WERI-Rb-1 (cell line): ENCODE data around the gene EME2.

Experiments used
- DNase-seq: peaks from one replicate; pipeline ENCODE4 v3.0.0-alpha.2; 2020
- H3K27ac ChIP-seq: fragments of 250-450 bp; sonication (Bioruptor Pico); 2 replicates; pipeline ENCODE4 v1.5.1; 2020; ENCODE audit warnings: mild to moderate bottlenecking, moderate library complexity
- H3K27me3 ChIP-seq: fragments of 250-450 bp; sonication (Bioruptor Pico); 2 replicates; pipeline ENCODE4 v1.5.1; 2021; ENCODE audit warnings: mild to moderate bottlenecking, low read depth, moderate library complexity; ENCODE audit not compliant: insufficient read depth, severe bottlenecking
- H3K36me3 ChIP-seq: fragments of 250-450 bp; sonication (Bioruptor Pico); 2 replicates; pipeline ENCODE4 v1.5.1; 2020; ENCODE audit warnings: mild to moderate bottlenecking, moderate library complexity
- H3K4me3 ChIP-seq: 2 replicates; pipeline ENCODE4 v1.5.1; 2011; ENCODE audit warnings: low read depth, mild to moderate bottlenecking, control low read depth, low read length
- H3K9me3 ChIP-seq: fragments of 250-450 bp; sonication (Bioruptor Pico); 2 replicates; pipeline ENCODE4 v1.5.1; 2021; ENCODE audit warnings: mild to moderate bottlenecking, moderate library complexity; ENCODE audit not compliant: severe bottlenecking
- TF ChIP-seq, protein P1 (sequence below): IDR thresholded peaks from 2 replicates; pipeline ENCODE4 v1.5.1; 2011; ENCODE audit warnings: low read depth, mild to moderate bottlenecking, control low read depth, inconsistent platforms, low read length

EME2 gene

DNA sequence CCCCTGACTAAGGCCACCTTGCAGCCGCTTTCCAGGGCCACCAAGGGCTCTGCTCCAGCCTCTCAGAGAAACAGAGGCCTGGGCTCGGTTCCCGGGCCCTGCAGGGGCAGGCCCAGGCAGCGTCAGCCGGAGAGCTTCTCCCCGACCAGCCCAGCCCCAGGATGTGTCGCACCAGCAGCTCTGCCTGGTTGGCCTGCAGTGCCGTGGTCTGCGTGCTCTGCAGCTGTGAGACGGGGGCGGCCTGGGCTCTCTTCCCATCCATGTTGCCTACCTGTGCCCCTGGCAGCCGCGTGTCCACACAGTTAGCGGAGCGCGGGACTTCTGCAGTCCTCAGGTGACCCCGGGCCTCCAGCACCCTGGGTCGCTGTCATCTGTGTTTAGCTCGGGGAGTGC is 16.1 kb downstream of the EME2 start:
- H3K27ac ChIP-seq = no peak overlapping the region
- H3K36me3 ChIP-seq = peaks cover 63% of the 10 kb centered on the region
- H3K4me3 ChIP-seq = no peak overlapping the region
- no peaks in the 10 kb centered on the region for H3K9me3 ChIP-seq
- DNase-seq = no peak
- TF ChIP-seq, protein P1, sequence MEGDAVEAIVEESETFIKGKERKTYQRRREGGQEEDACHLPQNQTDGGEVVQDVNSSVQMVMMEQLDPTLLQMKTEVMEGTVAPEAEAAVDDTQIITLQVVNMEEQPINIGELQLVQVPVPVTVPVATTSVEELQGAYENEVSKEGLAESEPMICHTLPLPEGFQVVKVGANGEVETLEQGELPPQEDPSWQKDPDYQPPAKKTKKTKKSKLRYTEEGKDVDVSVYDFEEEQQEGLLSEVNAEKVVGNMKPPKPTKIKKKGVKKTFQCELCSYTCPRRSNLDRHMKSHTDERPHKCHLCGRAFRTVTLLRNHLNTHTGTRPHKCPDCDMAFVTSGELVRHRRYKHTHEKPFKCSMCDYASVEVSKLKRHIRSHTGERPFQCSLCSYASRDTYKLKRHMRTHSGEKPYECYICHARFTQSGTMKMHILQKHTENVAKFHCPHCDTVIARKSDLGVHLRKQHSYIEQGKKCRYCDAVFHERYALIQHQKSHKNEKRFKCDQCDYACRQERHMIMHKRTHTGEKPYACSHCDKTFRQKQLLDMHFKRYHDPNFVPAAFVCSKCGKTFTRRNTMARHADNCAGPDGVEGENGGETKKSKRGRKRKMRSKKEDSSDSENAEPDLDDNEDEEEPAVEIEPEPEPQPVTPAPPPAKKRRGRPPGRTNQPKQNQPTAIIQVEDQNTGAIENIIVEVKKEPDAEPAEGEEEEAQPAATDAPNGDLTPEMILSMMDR = no peak
- no peaks in the 10 kb centered on the region for H3K27me3 ChIP-seq

DNA sequence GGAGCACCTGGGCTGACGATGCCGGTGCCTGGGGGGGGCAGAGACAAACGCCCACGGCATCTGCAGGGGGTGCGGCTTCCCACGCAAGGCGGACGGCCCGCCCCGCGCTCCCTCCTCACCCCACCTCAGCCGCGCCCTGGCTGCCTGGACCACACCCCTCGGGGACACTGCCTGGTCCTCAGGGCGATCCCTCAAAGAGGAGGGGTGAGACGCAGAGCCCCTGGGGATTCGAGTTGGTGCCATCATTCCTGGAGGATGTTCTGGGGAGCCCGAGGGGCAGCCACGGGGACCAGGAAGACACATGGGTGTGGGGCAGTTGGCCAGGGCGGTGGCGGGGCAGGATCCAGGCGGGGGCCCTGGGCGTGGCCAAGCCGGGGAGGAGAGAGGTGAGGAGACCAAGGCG is 17.0 kb downstream of the EME2 start:
- no peak overlapping the region for H3K4me3 ChIP-seq
- no peaks in the 10 kb centered on the region for H3K9me3 ChIP-seq
- peaks cover 58% of the 10 kb centered on the region for H3K36me3 ChIP-seq
- TF ChIP-seq, protein P1 = no peak
- no peak overlapping the region for H3K27ac ChIP-seq
- H3K27me3 ChIP-seq = no peaks in the 10 kb centered on the region
- DNase-seq = no peak

DNA sequence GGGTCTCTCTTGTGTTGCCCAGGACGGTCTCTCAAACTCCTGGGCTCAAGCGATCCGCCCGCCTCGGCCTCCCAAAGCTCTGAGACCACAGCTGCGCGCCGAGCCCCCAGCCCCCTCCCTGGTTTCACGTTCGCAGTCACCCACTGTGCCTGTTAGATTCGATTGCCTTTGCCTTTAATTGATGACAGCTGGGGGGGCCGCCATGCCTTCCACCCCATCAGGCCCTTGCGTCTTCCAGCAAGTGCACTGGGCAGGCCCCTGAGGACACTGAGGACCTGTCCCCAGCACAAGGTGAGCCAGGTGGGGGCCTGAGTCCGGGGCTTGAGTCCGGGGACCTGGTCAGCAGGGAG is 17.6 kb downstream of the EME2 start:
- Histone ChIP-seq H3K27me3 (no peaks in the 10 kb centered on the region), H3K27ac (no peak overlapping the region), H3K4me3 (no peak overlapping the region), H3K36me3 (peaks cover 53% of the 10 kb centered on the region), H3K9me3 (no peaks in the 10 kb centered on the region)
- TF ChIP-seq, protein P1 = no peak
- no peak for DNase-seq

DNA sequence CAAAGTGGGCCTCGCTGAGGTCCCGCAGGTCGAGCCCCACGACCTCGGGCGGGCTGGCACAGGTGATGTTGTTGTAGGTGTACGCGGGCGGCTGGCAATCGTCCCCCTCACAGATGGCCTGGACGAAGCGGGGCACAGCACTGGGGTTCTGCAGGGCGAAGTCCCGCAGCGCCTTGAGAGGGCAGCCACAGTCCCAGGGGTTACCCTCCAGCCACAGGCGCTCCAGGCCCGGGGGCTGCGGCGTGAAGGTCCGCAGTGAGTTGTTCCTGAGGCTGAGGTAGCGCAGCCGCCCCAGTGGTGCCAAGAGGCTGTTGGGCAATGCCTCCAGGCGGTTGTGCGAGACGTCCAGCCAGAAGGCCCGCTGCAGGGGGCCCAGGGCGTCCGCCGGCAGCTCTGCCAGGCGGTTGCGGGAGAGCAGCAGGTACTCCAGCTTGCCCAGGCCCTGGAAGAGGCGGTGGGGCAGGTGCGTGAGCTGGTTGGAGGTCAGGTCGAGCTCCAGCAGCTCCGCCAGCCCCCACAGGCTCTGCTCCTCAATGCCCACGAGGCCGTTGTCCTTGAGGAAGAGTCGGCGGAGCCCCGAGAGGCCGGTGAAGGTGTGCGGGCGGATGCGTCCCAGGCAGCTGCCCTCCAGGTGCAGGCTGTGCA is 18.1 kb downstream of the EME2 start:
- DNase-seq = no peak
- H3K27ac ChIP-seq = no peak overlapping the region
- peaks cover 50% of the 10 kb centered on the region for H3K36me3 ChIP-seq

DNA sequence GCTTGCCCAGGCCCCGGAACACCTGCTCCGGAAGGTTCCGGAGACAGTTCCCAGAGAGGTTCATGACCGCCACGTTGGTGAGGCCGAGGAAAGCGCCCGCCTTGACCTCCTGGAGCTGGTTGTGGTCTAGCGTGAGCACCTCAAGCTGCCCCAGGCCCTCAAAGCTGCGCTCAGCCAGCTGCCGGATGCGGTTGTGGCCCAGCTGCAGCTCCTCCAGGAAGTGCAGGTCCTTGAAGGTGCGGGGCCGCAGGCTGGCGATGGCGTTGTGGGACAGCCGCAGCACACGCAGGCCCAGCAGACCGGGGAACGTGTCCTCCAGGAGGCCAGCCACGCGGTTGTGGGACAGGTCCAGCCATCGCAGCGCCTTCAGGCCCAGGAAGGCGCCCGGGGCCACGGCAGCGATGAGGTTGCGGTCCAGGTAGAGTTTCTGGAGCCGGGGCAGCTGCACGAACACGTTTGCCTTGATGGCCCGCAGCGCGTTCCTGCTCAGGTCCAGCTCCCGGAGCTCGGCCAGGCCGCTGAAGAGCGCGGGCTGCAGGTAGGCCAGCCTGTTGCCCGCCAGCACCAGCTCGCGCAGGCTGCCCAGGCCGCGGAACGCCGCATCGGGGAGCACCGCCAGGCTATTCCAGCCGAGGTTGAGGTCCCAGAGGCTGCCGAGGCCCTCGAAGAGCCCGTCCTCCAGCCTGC is 18.8 kb downstream of the EME2 start:
- Histone ChIP-seq H3K4me3 (no peak overlapping the region), H3K36me3 (peaks cover 44% of the 10 kb centered on the region), H3K9me3 (no peaks in the 10 kb centered on the region), H3K27me3 (no peaks in the 10 kb centered on the region), H3K27ac (no peak overlapping the region)
- DNase-seq = no peak
- TF ChIP-seq, protein P1 = no peak

More for the DNA sequence above, 18.1 kb downstream of the EME2 start:
- TF ChIP-seq, protein P1 = no peak
- H3K9me3 ChIP-seq = no peaks in the 10 kb centered on the region
- no peak overlapping the region for H3K4me3 ChIP-seq
- no peaks in the 10 kb centered on the region for H3K27me3 ChIP-seq
